GM12874 (cell line): ENCODE results near the gene SGTA.

Source experiments
- CTCF ChIP-seq: IDR thresholded peaks from 2 replicates; pipeline ENCODE4 v1.5.1; 2011; ENCODE audit warnings: low read depth, mild to moderate bottlenecking, control low read depth, low read length, moderate library complexity; ENCODE audit not compliant: insufficient read depth

SGTA gene

GRCh38 chr19:2721570-2722540 lies 61.2 kb downstream of the SGTA start:
- no peak for TF ChIP-seq CTCF

- no peak for TF ChIP-seq CTCF
Observed at GRCh38 chr19:2720777-2721569, 62.1 kb downstream of the SGTA start, which contains the start of gene DIRAS1. Gene DIRAS1, minus strand, starts transcription at chr19:2721372. Its CDS starts 3,566 bp downstream, at chr19:2717806.

- TF ChIP-seq CTCF = 0 out of 2 replicates have a peak, but pooled peaks have one; percentile 14
Observed at GRCh38 chr19:2719920-2720776, 62.9 kb downstream of the SGTA start.

- no peak for TF ChIP-seq CTCF
Observed at GRCh38 chr19:2719232-2719735, 63.8 kb downstream of the SGTA start.

GRCh38 chr19:2717638-2718541 lies 65.2 kb downstream of the SGTA start:
- no peak for TF ChIP-seq CTCF
